Lower leg skin (tissue), 3 donors: Measurements from ENCODE around the gene CENPP.

Source experiments
- CTCF ChIP-seq, 3 donors: fragments of 450-650 bp; IDR thresholded peaks; one replicate each; pipeline ENCODE4 v1.5.1; 2016; ENCODE audit warnings: antibody characterized with exemption in 3 of 3, mild to moderate bottlenecking in 3 of 3, moderate library complexity in 2 of 3
- POLR2A ChIP-seq, 2 donors: fragments of 450-650 bp; IDR thresholded peaks; one replicate each; pipeline ENCODE4 v1.6.1; 2016 to 2017; ENCODE audit warnings: antibody characterized with exemption in 2 of 2, mild to moderate bottlenecking in 1 of 2, moderate library complexity in 1 of 2

DNA sequence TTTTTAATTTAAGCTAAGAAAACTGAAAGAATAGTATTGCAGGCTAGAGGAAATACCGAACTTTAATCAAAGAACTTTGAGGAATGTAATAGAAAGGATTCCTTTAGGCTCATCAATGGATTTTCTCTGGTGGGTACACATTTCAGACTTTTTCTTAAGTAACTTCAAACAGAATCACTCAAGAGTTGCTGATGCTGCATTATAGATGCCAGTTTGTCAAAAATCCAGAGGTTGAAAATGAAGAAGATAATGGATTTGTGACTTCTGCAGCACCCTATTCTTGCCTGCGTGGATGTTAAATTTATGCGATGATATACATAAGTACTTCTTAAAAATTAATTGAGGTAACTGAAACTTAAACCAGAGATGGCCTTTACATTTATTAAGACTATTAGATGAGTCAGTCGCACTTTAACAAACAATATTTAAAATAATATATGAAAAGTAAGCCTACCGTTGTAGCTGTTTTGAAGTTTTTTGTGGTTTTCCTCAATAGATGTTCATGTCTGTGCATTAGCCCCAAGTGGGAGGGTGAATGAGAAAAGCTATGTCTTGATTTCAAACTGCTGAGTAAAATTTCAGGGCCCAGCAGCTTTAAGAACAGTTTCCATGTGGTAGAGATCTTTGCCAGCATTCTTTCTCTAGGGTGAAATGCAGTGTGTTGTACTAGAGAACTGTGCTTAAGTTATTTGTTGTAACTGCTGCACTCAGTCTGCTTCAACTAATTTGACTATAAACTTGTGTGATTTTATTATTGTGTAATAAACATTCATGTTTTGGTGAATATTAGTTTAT, 78.5 kb downstream of the CENPP start, which contains the start of gene OGN:
- TF ChIP-seq POLR2A (IDR thresholded peaks at IDR 0.05), result no peak
- no peak for TF ChIP-seq CTCF (IDR thresholded peaks at IDR 0.05)
